EL (cell line): ENCODE data around the gene MDFI.

Source experiments
- DNase-seq: peaks from one replicate; pipeline ENCODE4 v3.0.0-alpha.2; 2016

Gene MDFI

DNA sequence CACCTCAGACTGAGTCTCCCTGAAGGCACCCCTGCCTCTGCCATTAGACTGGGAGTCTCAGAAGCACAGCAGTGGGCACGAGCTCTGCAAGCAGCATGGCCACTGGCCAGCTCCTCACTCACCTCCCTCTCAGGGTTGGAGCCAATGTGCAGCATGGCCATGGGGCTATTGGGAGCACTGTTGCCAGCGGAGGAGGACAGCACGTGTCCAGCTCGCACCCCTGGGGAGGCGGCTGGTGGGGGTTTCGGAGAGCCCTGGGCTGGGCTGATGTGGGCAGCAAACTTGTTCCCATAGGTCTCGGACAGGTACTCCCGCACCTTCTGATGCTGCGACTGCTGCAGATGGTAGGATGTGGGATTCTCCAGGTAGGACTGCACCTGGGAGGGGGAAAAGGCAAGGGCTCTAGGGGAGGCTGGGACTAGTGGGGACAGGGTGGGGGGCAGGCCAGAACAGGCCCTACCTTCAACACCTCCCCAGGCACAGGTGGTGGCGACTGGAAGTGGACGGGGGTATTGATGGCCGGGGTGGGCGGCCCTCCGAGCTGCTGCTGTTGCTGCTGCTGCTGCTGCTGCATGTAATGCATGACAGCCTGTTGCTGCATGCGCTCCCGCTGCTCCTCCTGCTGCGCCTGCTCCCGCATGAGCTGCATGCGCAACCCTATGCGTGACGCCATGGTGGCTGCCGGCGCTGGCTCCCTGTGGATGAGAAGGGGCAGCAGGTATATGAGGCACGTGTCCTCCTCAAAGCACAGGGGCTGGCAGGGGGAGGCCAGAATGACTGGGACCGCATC is 52.5 kb downstream of the MDFI start:
- DNase-seq: no peak

DNA sequence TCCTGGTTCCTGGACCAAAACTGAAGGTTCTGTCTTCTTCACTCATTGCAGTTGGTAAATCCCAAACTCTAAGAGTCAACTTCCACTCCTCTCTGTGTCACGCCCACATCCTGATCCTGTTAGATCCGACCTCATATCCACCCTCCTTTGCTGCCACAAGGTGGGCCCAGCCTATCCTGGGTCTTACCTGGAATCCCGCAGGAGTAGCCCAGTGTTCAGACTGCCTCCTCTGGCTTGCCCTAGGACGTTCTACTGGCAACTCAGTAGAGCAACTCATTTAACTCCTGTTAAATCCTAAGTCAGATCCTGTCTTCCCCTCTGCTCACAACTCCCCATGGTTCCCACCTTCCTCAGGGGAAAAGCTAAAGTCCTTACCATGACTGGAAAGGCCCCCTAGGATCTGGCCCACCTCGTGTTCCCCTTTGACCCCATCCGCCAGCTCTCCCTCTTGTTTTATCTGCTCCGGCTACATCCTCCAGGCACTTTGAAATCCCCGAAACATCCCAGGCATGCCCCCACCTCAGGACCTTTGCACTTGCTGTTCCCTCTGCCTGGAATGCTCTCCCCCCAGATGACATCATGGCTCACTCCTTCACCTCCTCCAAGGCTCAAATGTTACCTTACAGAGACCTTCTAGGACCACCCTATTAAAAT is 53.3 kb downstream of the MDFI start:
- no peak for DNase-seq

DNA sequence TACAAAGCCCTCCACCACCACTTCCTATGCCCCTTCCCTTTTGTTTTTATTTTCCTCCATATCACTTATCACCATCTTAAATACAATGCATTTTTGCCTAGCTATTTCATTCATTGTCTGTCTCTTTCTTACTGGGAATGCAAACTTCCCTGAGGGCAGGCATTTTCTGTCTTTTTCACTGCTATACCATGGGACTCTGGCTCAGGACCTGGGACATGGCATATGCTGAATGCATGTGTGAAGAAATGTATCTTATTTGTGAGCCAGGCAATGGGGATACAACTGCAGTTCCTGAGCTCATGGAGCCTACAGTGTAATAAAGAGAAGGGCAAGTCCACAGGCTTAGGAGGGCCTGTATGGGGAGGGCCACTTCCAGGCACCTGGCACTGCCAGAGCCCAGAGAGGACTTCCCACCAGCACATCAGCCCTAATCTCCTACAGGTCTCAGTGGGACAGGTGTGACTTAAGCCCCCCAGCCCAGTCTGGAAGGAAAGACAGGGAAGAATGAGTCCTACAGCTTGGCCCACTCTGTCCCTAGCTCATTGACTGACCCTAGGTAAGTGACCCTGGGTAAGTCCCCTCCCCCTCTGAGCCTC is 53.9 kb downstream of the MDFI start:
- DNase-seq: no peak

DNA sequence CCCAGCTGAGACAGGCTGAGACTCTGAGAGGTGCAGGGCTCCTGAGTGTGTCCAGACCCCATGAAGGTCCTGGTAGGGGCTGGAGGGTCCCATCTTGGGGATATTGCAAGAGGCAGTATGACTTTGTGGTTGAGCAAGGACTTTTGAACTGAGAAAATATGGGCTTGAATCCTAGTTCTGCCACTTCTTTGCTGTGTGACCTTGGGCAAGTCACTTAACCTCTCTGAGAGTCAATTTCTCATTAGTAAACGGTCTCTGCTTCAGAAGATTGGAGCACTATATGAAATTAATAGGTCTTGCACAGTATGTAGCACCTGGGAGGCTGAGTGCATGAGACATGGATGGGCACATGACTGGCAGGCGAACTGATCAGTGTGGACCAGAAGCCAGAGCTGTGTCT is 54.5 kb downstream of the MDFI start:
- DNase-seq: no peak

DNA sequence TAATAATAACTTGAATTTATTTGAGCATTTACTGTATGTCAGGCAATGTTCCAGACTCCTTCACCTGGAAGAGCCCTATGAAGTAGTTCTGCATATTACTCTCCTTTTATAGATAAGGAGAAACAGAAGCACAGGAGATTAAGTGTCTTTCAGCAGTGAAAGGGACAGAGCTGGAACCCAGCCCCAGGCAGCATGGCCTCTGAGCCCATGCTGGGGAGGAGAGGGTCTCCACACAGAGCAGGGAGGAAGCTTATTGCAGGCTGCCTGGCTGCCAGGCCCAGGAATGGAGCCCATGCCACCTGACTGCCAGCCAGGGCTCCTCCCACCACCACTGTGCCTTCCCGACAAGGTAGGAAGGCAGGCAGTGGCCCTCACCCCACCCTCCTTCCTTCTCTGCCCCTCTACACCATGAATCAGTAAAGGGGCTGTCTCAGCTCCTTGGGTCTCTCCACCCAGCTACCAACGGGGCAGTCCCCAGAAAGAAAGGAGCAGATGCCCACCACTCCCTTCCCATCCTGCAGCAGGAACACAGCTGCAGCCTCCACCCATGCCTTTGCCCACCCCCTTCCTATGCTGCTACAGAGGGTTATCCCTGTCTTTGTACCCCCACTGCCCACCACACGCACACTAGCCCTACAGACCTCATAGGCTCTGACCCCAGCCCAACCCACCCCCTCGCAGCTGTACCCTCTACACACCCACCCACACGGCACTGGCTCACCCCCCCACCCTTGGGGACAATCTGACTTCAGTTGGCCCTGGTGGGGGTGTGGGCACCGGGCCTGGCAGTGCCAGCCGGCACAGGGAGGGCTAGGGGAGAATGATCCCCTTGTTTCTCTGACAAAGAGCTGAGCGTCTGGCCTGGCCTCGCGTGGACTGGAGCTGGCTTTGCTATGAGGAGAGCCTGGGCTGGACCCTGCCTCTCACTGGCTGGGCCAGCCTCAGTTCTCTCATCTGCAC is 55.3 kb downstream of the MDFI start:
- DNase-seq: no peak

DNA sequence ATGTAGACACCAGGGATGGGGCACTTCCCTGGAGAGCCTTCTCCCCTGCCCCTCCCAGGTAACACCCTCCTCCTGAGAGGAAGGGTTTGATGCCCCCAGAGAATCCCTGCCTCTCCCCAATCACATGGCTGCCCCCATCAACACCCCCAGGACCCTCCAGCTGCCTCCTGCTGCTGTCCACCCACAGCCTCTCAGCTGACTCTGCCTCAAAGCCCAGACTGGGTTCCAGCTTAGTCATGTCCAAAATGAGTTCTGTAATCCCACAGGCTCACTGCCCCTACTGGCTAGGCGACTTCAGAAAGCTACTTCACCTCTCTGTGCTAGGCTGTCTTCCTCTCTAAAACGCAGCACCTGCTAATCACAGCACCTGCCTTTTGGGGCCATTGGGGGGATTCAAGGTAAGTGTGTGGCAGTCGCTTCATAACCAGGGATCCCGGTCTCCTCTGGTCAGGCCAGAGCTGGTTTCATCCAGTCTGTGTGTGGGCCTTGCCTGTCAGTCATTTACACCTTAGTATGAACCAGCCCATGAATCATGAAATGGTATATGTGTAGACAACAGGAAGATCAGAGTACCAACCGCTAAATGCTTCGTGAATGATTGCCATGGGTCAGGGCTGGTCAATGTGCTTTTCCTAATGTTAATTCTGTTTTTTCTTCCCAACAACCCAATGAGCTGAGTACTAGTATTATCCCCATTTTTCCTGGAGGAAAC is 56.7 kb downstream of the MDFI start:
- peak; percentile 33 for DNase-seq

DNA sequence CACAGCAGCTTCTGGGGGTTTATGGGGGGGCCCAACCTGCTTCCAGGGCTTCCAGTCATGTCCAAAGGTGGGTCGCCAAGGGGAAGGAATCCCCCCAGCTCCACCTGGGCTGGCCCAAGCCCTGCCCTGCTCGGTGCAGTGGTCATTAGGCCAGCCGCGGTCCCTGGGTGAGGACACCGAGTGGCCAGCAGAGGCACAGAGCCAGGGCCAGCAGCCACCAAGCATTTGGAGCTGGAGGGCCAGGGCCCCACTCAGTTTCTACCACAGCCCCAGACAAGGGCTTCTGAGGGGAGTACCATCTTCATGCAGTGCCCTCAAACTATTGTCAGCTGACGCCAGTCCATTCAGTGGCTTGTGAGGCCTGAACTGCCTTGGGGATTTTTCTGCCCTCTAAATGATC is 57.6 kb downstream of the MDFI start:
- DNase-seq: no peak

DNA sequence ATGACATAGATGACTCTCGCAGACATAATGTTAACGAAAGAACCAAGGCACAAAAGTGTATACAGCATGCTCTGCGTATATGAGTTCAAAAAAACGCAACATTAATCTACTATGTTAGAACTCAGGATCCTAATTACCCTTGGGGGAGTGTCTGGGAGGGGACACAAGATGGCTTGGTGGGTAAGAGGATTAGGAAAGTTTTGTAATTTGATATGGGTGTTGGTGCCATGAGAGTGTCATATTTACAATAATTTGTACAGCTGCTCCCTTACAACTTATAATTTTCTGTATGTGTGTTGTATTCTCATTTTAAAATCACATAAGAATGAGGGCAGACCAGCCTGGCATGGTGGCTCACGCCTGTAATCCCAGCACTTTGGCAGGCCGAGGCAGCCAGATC is 58.5 kb downstream of the MDFI start:
- DNase-seq: no peak

DNA sequence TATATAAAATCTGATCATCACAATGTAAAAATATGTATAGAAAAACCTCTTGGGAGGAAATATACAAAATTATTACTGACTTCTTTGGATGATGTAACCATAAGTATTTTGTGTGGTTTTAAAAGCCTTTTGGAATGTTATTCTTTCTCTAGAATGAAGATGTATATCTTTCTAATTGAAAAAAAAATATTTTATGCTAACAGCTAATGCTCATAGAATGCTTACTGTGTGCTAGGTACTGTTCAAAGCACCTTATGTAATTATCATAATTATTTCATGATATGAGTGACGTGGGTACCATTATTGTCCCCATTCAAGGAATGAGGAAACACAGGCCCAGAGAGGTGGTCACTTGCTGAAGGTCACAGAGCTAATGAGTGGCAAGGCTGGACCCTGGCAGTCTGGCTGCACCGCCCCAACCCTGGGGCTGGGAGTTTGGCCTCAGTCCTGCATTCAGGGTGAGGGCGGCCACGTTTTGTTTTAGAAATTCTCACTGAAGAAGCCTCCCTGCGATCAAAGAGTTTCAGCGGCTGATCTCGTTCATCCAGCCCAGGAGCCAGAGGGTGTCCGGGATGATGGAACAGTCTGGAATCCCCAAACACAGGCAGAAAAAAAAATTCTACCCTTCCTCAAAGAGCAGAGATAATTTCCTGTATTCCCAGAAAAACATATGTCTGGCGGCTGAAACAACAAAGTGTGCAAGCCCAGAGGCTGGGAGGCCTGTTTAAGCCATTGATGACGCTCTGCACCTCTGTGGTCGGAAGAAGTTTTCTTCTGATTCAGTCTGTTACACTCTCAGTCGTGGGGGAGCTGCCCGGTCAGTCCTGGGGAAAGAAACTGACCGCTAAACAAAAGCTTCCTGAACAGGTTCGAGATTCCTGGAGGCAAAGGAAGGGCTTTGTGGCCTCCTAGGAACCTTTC is 59.9 kb downstream of the MDFI start:
- peak; percentile 96 for DNase-seq

DNA sequence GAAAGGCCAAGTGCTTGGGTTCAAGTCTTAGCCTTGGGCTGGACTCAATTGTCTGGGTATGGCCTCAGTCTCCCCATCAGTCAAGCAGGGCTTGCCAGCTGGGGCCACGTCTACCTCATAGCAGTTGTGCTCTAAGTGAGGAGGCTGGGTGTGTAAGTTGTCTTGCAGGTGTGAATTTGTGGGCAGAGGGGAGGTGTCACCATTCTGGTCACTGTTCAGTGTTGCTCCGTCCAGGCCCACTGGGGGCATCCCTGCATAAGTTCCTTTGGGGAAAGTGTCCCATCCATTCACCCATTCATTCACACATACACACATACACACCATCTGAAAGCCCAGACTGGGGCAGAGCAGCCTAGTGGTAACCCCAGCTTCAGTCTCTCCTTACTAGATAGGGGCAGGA is 60.8 kb downstream of the MDFI start:
- DNase-seq: no peak

DNA sequence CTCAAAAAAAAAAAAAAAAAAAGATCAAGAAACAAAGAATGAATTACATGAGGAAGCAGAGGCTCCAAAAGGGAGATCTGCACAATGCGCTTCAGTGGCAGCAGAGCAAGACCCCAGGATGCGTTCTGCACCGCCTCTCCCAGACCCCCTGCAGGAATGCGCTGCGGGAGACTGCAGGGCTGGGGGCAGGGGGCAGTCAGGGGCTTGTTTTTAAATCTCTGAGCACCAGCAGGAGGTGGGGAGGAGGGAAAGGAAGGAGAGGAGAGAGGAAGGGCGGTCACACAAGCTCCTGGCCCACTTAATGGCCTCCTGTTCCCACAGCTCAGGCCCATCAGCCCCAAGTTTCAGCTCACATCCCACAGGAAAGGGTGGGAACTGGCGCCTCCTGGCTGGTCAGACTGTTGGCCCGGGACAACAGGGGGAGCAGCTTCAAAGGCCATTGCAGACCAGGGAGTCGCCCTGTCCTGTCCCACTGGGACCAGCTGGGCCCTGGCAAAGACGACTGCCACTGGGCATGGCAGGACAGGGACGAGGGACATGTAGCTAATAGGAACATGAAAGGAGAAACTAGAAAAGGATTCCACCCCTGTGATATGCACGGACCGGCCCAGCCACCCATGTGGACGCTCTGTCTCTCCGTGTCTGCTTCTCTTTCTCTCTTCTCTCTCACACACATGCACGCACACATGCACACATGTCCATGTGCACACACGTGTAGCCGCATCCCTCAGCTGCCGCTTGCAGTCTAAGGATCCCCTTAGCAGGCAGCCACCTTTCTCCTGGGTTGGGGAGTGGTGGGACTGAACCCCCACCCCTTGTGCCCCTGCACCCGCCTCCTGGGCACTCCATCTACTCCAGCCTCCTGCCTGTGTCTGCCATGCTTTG is 62.4 kb downstream of the MDFI start:
- no peak for DNase-seq

DNA sequence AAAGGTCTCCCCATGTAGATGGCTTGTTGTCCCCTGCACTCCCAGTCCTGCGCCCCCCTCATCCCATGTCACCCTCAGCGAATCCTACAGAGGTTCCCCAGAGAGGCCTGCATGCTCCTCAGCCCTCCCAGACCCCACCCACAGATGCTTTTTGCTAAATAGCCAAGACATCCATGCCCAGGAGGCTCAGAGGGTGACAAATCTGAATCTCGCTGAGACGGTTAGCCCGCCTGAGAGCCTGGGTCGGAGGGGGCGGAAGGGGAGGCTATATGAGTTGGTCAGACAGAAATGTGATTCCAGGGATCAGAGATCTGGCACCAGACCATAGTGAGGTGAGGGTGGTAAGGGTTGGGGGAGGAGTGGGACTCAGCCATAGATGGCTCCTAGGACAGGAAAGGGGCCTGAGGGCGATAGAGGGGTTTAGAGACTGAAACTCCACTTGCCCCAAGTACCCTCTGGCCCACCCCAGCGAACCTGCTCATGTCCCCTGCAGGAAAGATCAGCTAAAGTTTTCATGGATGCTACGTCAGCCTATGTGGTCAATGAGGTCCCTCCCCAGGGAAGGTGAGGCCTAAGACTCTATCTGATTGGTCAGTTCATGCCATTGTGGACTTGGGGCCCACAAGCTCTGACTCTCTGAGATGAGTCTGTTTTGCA is 63.9 kb downstream of the MDFI start:
- no peak for DNase-seq

DNA sequence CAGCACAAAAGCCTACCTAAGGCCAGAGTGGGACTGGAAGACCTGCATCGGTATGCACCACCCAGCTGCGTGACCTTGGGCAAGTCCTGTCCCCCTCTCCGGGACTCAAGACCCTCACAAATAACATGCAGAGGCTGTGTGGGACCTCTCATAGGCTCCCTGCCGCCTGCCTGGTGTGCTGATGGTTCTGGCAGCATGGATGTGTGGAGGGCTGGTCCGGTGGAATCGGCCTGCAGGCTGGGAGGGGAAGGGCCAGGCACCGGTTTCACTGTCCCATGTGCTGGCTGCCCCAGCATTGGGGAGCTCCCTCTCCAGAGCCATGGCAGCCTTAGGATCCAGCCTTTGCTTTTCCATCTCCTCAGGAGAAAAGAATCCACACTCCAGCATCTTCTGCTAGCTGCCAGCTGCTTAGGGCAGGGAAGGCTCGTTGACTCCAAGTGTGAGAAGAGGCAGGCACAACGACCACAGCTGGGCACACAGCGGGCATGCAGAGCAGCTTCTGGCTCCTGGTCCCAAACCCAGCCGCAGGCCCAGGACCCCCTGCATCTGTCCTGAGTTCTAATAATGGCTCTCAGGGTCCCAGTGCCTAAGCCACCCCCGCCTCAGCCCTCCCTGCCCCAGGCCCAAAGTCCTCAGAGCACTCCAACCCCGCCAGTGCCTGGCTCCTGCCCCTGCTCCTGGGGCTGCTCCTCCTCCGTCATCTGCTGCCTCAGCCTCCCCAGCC is 64.7 kb downstream of the MDFI start:
- DNase-seq: no peak
